ENCODE data around the gene OTP.

DNA sequence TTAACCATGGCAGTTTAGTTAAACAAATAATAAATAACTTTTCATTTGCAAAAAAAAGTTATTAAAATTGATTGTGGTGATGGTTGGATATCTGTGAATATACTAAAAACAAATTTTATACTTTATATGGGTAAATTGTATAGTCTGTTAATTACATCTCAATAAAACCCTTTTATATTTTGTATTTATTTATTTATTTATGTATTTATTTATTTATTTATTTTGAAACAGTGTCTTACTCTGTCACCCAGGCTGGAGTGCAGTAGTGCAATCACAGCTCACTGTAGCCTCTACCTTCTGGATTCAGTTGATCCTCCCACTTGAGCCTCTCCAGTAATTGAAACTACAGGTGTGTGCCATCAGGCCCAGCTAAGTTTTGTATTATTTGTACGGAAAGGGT lies 52.4 kb downstream of the OTP start:
- TF ChIP-seq, protein P1, sequence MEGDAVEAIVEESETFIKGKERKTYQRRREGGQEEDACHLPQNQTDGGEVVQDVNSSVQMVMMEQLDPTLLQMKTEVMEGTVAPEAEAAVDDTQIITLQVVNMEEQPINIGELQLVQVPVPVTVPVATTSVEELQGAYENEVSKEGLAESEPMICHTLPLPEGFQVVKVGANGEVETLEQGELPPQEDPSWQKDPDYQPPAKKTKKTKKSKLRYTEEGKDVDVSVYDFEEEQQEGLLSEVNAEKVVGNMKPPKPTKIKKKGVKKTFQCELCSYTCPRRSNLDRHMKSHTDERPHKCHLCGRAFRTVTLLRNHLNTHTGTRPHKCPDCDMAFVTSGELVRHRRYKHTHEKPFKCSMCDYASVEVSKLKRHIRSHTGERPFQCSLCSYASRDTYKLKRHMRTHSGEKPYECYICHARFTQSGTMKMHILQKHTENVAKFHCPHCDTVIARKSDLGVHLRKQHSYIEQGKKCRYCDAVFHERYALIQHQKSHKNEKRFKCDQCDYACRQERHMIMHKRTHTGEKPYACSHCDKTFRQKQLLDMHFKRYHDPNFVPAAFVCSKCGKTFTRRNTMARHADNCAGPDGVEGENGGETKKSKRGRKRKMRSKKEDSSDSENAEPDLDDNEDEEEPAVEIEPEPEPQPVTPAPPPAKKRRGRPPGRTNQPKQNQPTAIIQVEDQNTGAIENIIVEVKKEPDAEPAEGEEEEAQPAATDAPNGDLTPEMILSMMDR (IDR thresholded peaks at IDR 0.05; ENCODE audit: low read depth, low read length, missing input control): no peak
- no peak for TF ChIP-seq RAD21 (IDR thresholded peaks at IDR 0.05)
- no peak for TF ChIP-seq FOXA1 (IDR thresholded peaks at IDR 0.05)
- TF ChIP-seq EGR1 (IDR thresholded peaks at IDR 0.05; ENCODE audit: low read depth in 2 of 2): no peak
- no peak for TF ChIP-seq GABPA (IDR thresholded peaks at IDR 0.05 in 1 of 2, conservative IDR thresholded peaks at IDR 0.05 in 1 of 2)
- no peak for TF ChIP-seq SP1 (IDR thresholded peaks at IDR 0.05)
- TF ChIP-seq, protein P2, sequence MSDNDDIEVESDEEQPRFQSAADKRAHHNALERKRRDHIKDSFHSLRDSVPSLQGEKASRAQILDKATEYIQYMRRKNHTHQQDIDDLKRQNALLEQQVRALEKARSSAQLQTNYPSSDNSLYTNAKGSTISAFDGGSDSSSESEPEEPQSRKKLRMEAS (IDR thresholded peaks at IDR 0.05): no peak
- TF ChIP-seq YY1 (IDR thresholded peaks at IDR 0.05): no peak
- TF ChIP-seq, protein P3, sequence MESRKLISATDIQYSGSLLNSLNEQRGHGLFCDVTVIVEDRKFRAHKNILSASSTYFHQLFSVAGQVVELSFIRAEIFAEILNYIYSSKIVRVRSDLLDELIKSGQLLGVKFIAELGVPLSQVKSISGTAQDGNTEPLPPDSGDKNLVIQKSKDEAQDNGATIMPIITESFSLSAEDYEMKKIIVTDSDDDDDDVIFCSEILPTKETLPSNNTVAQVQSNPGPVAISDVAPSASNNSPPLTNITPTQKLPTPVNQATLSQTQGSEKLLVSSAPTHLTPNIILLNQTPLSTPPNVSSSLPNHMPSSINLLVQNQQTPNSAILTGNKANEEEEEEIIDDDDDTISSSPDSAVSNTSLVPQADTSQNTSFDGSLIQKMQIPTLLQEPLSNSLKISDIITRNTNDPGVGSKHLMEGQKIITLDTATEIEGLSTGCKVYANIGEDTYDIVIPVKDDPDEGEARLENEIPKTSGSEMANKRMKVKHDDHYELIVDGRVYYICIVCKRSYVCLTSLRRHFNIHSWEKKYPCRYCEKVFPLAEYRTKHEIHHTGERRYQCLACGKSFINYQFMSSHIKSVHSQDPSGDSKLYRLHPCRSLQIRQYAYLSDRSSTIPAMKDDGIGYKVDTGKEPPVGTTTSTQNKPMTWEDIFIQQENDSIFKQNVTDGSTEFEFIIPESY (IDR thresholded peaks at IDR 0.05): no peak
